ENCODE measurements around the gene CCDC154. TPM values are rescaled to one million over a fixed set of nuclear protein-coding genes. Genes with fewer than 3 reads are reported as not detected.
A peak's percentile ranks its signal among the peaks of the same experiment; 100 is the strongest.

The CCDC154 gene
- total and polyA plus RNA-seq, 2 donors (not counting 1 experiment from before 2014, with no cell fraction given) = 12.4 to 22.9 TPM

GRCh38 chr16:1407753-1408152, 36.6 kb downstream of the CCDC154 start:
- H3K27me3 Mint-ChIP-seq = no peaks in the 10 kb centered on the region
- H3K9me3 Mint-ChIP-seq (ENCODE audit: insufficient read depth) = no peaks in the 10 kb centered on the region
- ATAC-seq (ENCODE audit: low read depth) = no peak
- Histone ChIP-seq H3K79me2 (ENCODE audit: control insufficient read depth, insufficient read depth, low read length) (peaks cover 99% of the 10 kb centered on the region), H3K9ac (ENCODE audit: low read length) (peak overlapping the region; percentile 64), H3K27ac (ENCODE audit: low read length in 2 of 2) (peak overlapping the region; percentile 6 to 60), H3K27me3 (replicated peaks in 1 of 4; ENCODE audit: control extremely low read depth in 1 of 4, control insufficient read depth in 3 of 4, insufficient read depth in 4 of 4, low read length in 3 of 4) (no peaks in the 10 kb centered on the region), H3K4me3 (ENCODE audit: control extremely low read depth in 1 of 5, extremely low read depth in 1 of 5, insufficient read depth in 1 of 5, low read depth in 2 of 5, low read length in 4 of 5) (peak overlapping the region in 4 of 5 experiments; percentile 18 to 57 (median 40)), H3K4me1 (ENCODE audit: control insufficient read depth in 2 of 2, insufficient read depth in 2 of 2, low read length in 2 of 2) (peaks cover 13 to 16% of the 10 kb centered on the region in 2 donors), H4K20me1 (ENCODE audit: control insufficient read depth, insufficient read depth, low read length, poor library complexity, severe bottlenecking) (peaks cover 98% of the 10 kb centered on the region), H3K36me3 (replicated peaks in 1 of 2; ENCODE audit: control extremely low read depth in 1 of 2, control insufficient read depth in 1 of 2, extremely low read depth in 1 of 2, insufficient read depth in 2 of 2, low read length in 1 of 2) (peaks cover 0 to 51% of the 10 kb centered on the region in 2 experiments), H2AFZ (ENCODE audit: insufficient read depth, low read depth, low read length, poor library complexity, severe bottlenecking) (no peak overlapping the region), H3K9me3 (ENCODE audit: control extremely low read depth in 1 of 3, control insufficient read depth in 2 of 3, insufficient read depth in 1 of 3, low read length in 2 of 3) (no peaks in the 10 kb centered on the region), H3K4me2 (replicated peaks; ENCODE audit: low read depth, low read length, poor library complexity, severe bottlenecking) (peak overlapping the region; percentile 98)
- H3K4me1 Mint-ChIP-seq = peaks cover 25% of the 10 kb centered on the region
- TF ChIP-seq EZH2 (IDR thresholded peaks at IDR 0.05; ENCODE audit: borderline replicate concordance, insufficient read depth, low read depth, low read length, poor library complexity, severe bottlenecking) (no peak), CTCF (IDR thresholded peaks at IDR 0.05) (no peak)
- peak overlapping the region; percentile 37 for H3K27ac Mint-ChIP-seq
- POLR2A ChIA-PET = interaction anchor here (0.9 to 1.2 kb wide), 4 partner anchors 13 to 73 kb away, joined by 3 to 6 read pairs (median 4); partner anchors contain the start of gene UQCC4
- peak overlapping the region; percentile 83 for H3K4me3 Mint-ChIP-seq
- WGBS (ENCODE audit: insufficient coverage) = 50% methylated on average over 11 of the region's 11 CpGs
- DNase-seq = no peak
- CTCF ChIA-PET = interaction anchor here (0.9 to 2.9 kb wide), 5 partner anchors 12 to 820 kb away, joined by 3 to 16 read pairs (median 3); partner anchors contain the start of genes NUBP2 and SPSB3
- intact Hi-C loops (cut with micrococcal nuclease) = loop anchor here (10.0 kb wide), 1 partner anchor 53 kb away; the partner anchor contains the start of genes GNPTG and TSR3

GRCh38 chr16:1403733-1404132, 40.6 kb downstream of the CCDC154 start:
- DNase-seq = no peak
- 95% methylated on average over 14 of the region's 14 CpGs for WGBS (ENCODE audit: insufficient coverage)
- H3K9me3 Mint-ChIP-seq (ENCODE audit: insufficient read depth) = no peaks in the 10 kb centered on the region
- no peak overlapping the region for H3K4me3 Mint-ChIP-seq
- ChIA-PET POLR2A (no interaction called here), CTCF (no interaction called here)
- intact Hi-C loops (cut with micrococcal nuclease) = loop anchor here (10.0 kb wide), 1 partner anchor 49 kb away; the partner anchor contains the start of genes GNPTG and TSR3
- H3K27ac Mint-ChIP-seq = no peak overlapping the region
- H3K27me3 Mint-ChIP-seq = no peaks in the 10 kb centered on the region
- no peak overlapping the region for H3K4me3 ChIP-seq (ENCODE audit: control extremely low read depth in 1 of 5, extremely low read depth in 1 of 5, insufficient read depth in 1 of 5, low read depth in 2 of 5, low read length in 4 of 5)
- H3K9me3 ChIP-seq (ENCODE audit: control extremely low read depth in 1 of 3, control insufficient read depth in 2 of 3, insufficient read depth in 1 of 3, low read length in 2 of 3) = no peaks in the 10 kb centered on the region
- peaks cover 98% of the 10 kb centered on the region for H3K79me2 ChIP-seq (ENCODE audit: control insufficient read depth, insufficient read depth, low read length)
- peaks cover 93% of the 10 kb centered on the region for H4K20me1 ChIP-seq (ENCODE audit: control insufficient read depth, insufficient read depth, low read length, poor library complexity, severe bottlenecking)
- peaks cover 0 to 60% of the 10 kb centered on the region in 2 experiments for H3K36me3 ChIP-seq (replicated peaks in 1 of 2; ENCODE audit: control extremely low read depth in 1 of 2, control insufficient read depth in 1 of 2, extremely low read depth in 1 of 2, insufficient read depth in 2 of 2, low read length in 1 of 2)
- TF ChIP-seq EZH2 (IDR thresholded peaks at IDR 0.05; ENCODE audit: borderline replicate concordance, insufficient read depth, low read depth, low read length, poor library complexity, severe bottlenecking) = no peak
- no peak for TF ChIP-seq CTCF (IDR thresholded peaks at IDR 0.05)
- no peak for ATAC-seq (ENCODE audit: low read depth)
- no peak overlapping the region for H3K4me2 ChIP-seq (replicated peaks; ENCODE audit: low read depth, low read length, poor library complexity, severe bottlenecking)
- H3K4me1 ChIP-seq (ENCODE audit: control insufficient read depth in 2 of 2, insufficient read depth in 2 of 2, low read length in 2 of 2) = peaks cover 11 to 12% of the 10 kb centered on the region in 2 donors
- H2AFZ ChIP-seq (ENCODE audit: insufficient read depth, low read depth, low read length, poor library complexity, severe bottlenecking) = no peak overlapping the region
- H3K4me1 Mint-ChIP-seq = peaks cover 14% of the 10 kb centered on the region
- no peak overlapping the region for H3K9ac ChIP-seq (ENCODE audit: low read length)
- H3K27me3 ChIP-seq (replicated peaks in 1 of 4; ENCODE audit: control extremely low read depth in 1 of 4, control insufficient read depth in 3 of 4, insufficient read depth in 4 of 4, low read length in 3 of 4) = no peaks in the 10 kb centered on the region
- H3K27ac ChIP-seq (ENCODE audit: low read length in 2 of 2) = no peak overlapping the region
